ENCODE results near the gene ANAPC16.
"Not testable (repeated sequence)": the region's sequence is repeated elsewhere in the genome, so short reads cannot be mapped to it uniquely, and the experiment has no call there.

The ANAPC16 gene

GRCh38 chr10:72211832-72212231, 4.0 kb upstream of the ANAPC16 start:
- not testable (repeated sequence) for DNase-seq (ENCODE audit: low spot score)

DNA sequence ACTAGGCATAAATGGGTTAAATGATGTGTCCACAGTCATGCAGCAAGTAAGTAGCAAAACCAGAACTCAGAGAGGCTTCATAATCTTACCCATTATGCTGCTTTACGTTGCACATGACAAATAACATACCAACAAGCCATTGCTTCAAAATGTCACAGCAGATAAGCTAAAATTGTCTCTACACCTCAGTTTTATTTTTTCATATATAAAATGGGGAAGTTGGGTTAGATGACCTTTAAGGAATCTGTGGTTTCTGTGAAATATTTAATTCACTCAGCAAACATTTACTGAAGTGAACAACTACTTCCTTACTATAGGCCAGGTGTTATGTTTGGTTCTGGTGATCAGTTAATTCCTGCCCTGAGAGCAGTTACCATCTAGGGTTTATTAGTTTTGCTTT, 2.5 kb downstream of the ANAPC16 start:
- DNase-seq (ENCODE audit: low spot score): no peak

DNA sequence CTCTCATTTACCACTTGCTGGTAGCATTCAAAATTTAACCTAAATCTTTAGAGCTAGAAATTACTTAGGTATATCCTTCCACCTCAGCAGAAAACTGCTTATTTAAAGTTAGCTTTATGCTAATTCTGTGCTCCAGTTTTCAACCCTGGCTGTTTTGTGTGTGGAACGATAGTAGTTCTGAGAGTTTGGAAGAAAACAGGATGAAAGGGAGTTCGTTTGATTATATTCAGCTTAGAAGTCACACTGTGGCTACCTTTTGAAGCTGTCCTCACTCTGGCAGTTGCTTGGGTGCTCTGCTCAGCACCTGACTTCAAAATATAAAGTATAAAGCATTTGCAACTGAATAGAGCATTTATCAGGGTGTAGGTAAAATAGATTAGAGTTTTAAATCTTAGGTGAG, 2.9 kb downstream of the ANAPC16 start:
- DNase-seq (ENCODE audit: low spot score): no peak

- DNase-seq (ENCODE audit: low spot score): no peak
Observed at GRCh38 chr10:72219235-72219814, 3.5 kb downstream of the ANAPC16 start.

DNA sequence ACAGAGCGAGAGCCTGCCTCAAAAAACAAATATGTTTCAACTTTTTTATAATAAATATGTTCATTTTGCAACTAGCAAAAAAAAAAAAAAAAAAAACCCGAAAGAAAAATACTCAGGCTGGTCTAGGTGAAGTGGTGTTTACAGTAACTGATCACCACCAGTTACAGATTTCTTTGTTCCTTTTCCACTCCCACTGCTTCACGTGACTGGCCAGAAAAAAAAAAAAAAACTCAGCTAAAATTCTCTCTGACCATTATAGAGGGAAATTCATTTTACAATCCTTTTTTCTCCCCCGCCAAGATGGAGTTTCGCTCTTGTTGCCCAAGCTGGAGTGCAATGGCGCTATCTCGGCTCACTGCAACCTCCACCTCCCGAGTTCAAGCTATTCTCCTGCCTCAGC, 4.8 kb downstream of the ANAPC16 start:
- DNase-seq (ENCODE audit: low spot score): no peak

- no peak for DNase-seq (ENCODE audit: low spot score)
Observed at GRCh38 chr10:72221278-72221677, 5.5 kb downstream of the ANAPC16 start.

- no peak for DNase-seq (ENCODE audit: low spot score)
Observed at GRCh38 chr10:72223743-72224101, 7.9 kb downstream of the ANAPC16 start.

DNA sequence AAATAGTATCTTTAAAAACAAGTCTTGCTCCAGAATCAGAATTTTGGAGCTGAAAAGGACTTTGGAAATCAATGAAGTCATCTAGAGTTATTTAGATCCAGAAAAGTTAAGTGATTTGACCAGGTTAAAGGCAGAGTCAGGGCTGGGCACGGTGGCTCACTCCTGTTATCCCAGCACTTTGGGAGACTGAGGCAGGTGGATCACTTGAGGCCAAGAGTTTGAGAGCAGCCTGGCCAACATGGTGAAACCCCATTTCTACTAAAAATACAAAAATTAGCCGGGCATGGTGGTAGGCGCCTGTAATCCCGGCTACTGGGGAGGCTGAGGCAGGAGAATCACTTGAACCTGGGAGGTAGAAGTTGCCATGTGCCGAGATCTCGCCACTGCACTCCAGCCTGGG, 8.4 kb downstream of the ANAPC16 start:
- DNase-seq (ENCODE audit: low spot score): not testable (repeated sequence)

GRCh38 chr10:72226418-72227027, 10.7 kb downstream of the ANAPC16 start:
- no peak for DNase-seq (ENCODE audit: low spot score)

- DNase-seq (ENCODE audit: low spot score): no peak
Observed at GRCh38 chr10:72227826-72228225, 12.0 kb downstream of the ANAPC16 start.

DNA sequence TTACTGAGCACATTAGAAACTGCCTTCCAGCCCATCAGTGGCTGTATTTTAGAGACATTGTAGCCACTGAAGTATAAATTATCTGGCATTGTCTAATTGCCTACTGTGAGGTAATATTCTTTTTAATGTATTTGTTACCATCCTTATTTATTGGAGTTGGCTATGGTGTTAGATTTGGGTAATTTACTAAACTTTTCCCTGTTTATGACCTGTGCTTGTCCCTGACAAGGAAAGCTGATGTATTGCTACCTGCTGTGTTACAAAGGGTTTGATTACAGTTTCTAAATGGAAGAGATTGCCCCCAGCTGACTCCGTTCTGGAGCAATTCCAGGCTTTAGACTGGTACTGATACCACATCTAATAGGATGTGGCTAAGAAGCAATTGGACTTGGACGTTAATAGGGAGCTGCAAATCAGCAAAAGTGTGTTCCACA, 12.5 kb downstream of the ANAPC16 start:
- no peak for DNase-seq (ENCODE audit: low spot score)

GRCh38 chr10:72229261-72230251, 13.7 kb downstream of the ANAPC16 start:
- no peak for DNase-seq (ENCODE audit: low spot score)

- DNase-seq (ENCODE audit: low spot score): no peak
Observed at GRCh38 chr10:72233621-72234020, 17.8 kb downstream of the ANAPC16 start.

DNA sequence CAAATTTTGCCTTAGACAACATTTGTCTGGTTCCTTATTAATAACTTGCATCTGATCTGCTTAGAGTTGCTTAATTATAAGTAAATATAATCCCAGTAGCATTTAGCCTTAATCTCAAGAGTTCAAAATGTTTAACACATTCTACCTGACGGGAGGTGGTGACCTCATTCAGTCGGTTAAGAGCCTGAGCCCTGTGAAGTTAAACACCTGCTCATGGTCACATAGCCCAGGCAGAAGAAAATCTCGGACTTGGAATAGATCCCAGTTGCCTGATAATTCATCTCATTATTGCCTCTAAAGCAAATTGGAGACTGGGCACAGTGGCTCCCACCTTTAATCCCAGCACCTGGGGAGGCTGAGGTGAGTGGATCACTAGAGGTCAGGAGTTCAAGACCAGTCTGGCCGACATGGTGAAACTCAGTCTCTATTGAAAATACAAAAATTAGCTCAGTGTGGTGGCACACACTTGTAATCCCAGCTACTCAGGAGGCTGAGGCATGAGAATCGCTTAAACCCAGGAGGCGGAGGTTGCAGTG, 18.8 kb downstream of the ANAPC16 start:
- DNase-seq (ENCODE audit: low spot score): no peak

GRCh38 chr10:72235544-72236279, 19.9 kb downstream of the ANAPC16 start:
- DNase-seq (ENCODE audit: low spot score): no peak

GRCh38 chr10:72238392-72239175, 22.8 kb downstream of the ANAPC16 start:
- no peak for DNase-seq (ENCODE audit: low spot score)

DNA sequence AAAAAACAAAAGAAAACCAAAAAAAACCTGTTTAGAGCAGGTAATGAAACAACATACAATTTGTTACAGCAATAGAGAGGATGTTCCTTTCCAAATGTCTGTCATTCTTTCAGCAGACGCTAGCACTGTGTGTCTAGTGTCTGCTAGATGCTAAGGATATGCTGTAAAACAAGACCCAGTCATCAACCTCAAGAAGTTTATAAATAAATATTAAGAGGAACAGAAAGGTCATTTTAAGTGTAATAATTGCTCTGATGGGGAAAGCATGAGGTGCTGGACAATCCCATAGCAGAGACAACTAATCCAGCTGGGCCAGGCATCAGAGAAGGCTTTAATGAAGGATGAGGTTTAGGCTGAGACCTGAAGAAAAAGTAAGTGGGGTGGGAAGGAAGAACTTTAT, 23.6 kb downstream of the ANAPC16 start:
- DNase-seq (ENCODE audit: low spot score): no peak

- no peak for DNase-seq (ENCODE audit: low spot score)
Observed at GRCh38 chr10:72240371-72240770, 24.6 kb downstream of the ANAPC16 start.

DNA sequence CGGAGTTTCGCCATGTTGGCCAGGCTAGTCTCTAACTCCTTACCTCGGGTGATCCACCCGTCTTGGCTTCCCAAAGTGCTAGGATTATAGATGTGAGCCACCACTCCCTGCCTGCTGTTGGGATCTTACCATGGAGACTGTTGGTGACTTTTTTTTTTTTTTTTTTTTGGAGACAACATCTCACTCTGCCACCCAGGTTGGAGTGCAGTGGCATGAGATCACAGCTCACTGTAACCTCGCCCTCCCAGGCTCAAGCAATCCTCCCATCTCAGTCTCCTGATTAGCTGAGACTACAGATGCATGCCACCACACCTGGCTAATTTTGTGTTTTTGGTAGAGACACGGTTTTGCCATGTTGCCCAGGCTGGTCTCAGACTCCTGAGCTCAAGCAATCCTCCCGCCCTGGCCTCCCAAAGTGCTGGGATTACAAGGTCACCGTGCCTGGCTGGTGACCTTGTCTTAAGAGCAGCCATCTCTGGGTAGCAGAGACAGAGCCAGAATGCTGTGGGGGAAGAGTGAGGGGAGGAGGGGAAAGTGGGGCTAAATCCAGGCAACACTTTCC, 26.0 kb downstream of the ANAPC16 start:
- no peak for DNase-seq (ENCODE audit: low spot score)

GRCh38 chr10:72242675-72243074, 26.9 kb downstream of the ANAPC16 start:
- DNase-seq (ENCODE audit: low spot score): no peak

Data from RKO (cell line).